ENCODE measurements around the gene IPCEF1. TPM values are rescaled to one million over a fixed set of nuclear protein-coding genes. Genes with fewer than 3 reads are reported as not detected.

IPCEF1 gene
- polyA plus RNA-seq, 2 donors, result 0.35 to 0.65 TPM

DNA sequence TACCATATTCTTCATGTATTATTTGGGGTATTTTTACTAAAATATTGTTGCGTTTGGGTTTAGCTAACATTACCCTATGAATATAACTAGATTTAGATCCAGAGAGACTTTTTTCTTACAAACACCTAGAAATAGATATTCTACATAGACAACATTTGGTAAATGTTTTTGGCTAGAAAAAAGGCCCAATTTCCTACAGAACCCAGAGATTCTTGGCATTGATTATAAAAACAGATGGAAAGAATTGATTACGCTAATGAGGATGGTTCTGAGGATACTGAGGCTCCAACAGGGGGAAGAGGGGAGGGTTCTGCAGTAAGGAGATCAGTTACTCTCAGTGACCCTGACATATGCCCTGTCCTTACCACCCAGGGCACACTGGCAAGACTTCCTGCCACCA is 123.2 kb downstream of the IPCEF1 start:
- WGBS, 2 donors, result 99% methylated on average over 2 of the region's 2 CpGs
- H3K9me3 ChIP-seq (ENCODE audit: control insufficient read depth in 2 of 2, insufficient read depth in 1 of 2, low read depth in 1 of 2, low read length in 1 of 2), result no peaks in the 10 kb centered on the region
- no peaks in the 10 kb centered on the region for H3K4me1 ChIP-seq (ENCODE audit: control insufficient read depth in 2 of 2, insufficient read depth in 2 of 2, low read length in 1 of 2)
- H3K4me3 ChIP-seq (ENCODE audit: low read depth in 1 of 2, low read length in 2 of 2), result no peak overlapping the region
- H3K27me3 ChIP-seq (ENCODE audit: control insufficient read depth in 1 of 2, insufficient read depth in 2 of 2, low read length in 2 of 2), result no peaks in the 10 kb centered on the region
- no peak overlapping the region for H3K27ac ChIP-seq (ENCODE audit: low read depth in 2 of 2, low read length in 1 of 2)
- H3K36me3 ChIP-seq (ENCODE audit: control insufficient read depth in 2 of 2, insufficient read depth in 2 of 2, low read length in 1 of 2), result no peaks in the 10 kb centered on the region

DNA sequence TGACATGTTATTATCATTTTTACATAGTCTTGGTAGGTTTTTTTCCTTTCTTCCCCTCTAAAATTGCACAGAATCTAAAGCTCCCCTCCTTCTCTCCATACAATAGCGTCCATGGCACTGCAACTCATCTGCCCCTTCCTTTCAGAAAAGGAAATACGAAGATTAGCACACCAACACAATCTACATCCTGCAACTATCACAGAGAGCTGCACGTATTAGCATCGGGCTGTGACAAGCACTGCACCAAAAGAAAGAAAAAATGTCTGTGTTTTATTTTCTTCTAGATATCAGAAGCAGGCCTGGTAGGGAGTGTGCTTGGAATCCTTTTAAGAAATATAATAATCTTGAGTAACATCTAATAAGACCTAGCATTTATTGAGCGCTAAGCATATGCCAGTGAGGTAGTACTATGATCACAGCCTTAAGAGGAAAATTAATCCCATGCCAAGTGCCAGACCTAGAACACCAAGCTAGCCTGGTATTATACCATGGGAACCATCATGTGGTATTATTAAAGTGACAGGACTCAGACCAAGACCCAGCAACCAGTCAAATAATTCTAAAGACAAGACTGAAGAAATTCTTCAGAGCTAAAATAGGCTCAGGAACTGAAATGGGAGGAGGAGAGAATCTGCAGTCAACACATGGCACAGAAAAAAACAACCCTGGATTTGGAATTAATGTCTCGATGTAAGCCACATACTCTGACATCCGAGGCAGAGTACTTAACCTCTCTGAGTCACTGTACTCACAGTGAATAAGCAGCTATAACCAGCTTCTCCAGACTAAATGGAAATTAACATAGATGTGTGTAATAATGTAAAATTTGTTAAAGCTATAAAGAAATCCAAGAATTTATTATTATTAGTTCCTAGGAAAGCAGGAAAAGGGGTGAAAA is 124.3 kb downstream of the IPCEF1 start:
- no peak overlapping the region for H3K4me3 ChIP-seq (ENCODE audit: low read depth in 1 of 2, low read length in 2 of 2)
- 63 to 65% methylated on average over 7 of the region's 7 CpGs for WGBS, 2 donors
- H3K4me1 ChIP-seq (ENCODE audit: control insufficient read depth in 2 of 2, insufficient read depth in 2 of 2, low read length in 1 of 2), result no peaks in the 10 kb centered on the region
- no peaks in the 10 kb centered on the region for H3K36me3 ChIP-seq (ENCODE audit: control insufficient read depth in 2 of 2, insufficient read depth in 2 of 2, low read length in 1 of 2)
- H3K27me3 ChIP-seq (ENCODE audit: control insufficient read depth in 1 of 2, insufficient read depth in 2 of 2, low read length in 2 of 2), result no peaks in the 10 kb centered on the region
- no peaks in the 10 kb centered on the region for H3K9me3 ChIP-seq (ENCODE audit: control insufficient read depth in 2 of 2, insufficient read depth in 1 of 2, low read depth in 1 of 2, low read length in 1 of 2)
- H3K27ac ChIP-seq (ENCODE audit: low read depth in 2 of 2, low read length in 1 of 2), result no peak overlapping the region

DNA sequence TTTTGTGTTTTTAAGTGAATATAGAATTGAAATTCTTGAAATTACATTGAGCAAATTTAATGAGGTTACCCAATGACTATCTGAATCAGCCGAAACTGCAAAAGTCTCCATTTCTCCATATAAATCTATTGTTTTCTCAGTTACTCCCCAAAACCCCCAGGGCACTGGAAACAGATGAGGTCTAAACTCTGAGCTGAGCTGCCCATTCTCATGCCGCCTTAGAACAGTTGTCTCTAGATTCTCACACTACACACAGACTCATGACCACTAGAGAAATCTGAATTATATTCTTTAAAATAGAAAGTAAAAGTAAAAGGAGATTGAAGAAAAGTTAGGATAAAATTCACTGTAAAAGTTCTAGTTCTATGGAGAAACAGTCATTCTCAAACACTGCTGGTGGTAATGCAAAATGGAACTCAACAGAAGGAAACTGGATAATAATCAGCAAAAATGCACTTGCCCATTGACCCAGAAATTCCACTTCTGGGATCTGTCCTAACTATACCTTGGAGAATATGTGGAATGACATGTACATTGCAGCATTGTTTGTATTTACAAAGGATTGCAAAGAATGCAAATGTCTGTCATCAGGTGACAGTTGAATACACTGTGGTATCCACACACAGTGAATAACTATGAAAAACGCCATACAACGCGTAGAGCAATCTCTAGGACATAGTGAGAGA is 125.5 kb downstream of the IPCEF1 start:
- H3K27me3 ChIP-seq (ENCODE audit: control insufficient read depth in 1 of 2, insufficient read depth in 2 of 2, low read length in 2 of 2), result no peaks in the 10 kb centered on the region
- no peaks in the 10 kb centered on the region for H3K9me3 ChIP-seq (ENCODE audit: control insufficient read depth in 2 of 2, insufficient read depth in 1 of 2, low read depth in 1 of 2, low read length in 1 of 2)
- no peaks in the 10 kb centered on the region for H3K4me1 ChIP-seq (ENCODE audit: control insufficient read depth in 2 of 2, insufficient read depth in 2 of 2, low read length in 1 of 2)
- no peak overlapping the region for H3K4me3 ChIP-seq (ENCODE audit: low read depth in 1 of 2, low read length in 2 of 2)
- no peak overlapping the region for H3K27ac ChIP-seq (ENCODE audit: low read depth in 2 of 2, low read length in 1 of 2)
- no peaks in the 10 kb centered on the region for H3K36me3 ChIP-seq (ENCODE audit: control insufficient read depth in 2 of 2, insufficient read depth in 2 of 2, low read length in 1 of 2)
- WGBS, 2 donors, result 85 to 89% methylated on average over 5 of the region's 5 CpGs

DNA sequence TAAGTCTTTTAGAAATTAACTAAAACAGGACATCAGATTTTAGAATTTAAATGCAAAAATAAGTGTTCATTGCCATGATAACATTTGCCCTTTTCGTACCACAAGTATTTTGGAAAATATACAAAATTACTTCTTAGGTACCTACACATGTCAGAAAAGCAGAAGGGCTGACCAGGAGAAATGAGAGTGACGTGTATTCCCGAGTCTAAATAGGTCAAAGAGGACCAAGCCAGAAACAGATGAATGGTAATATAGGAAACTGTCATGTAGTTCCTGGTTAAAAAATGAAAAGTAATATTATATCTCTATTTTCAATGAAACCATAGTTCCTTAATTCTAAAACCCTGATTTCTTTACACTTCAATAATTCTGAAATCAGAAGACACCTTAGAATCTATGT is 126.2 kb downstream of the IPCEF1 start:
- Histone ChIP-seq H3K36me3 (ENCODE audit: control insufficient read depth in 2 of 2, insufficient read depth in 2 of 2, low read length in 1 of 2) (no peaks in the 10 kb centered on the region), H3K27ac (ENCODE audit: low read depth in 2 of 2, low read length in 1 of 2) (no peak overlapping the region), H3K4me1 (ENCODE audit: control insufficient read depth in 2 of 2, insufficient read depth in 2 of 2, low read length in 1 of 2) (no peaks in the 10 kb centered on the region), H3K4me3 (ENCODE audit: low read depth in 1 of 2, low read length in 2 of 2) (no peak overlapping the region), H3K27me3 (ENCODE audit: control insufficient read depth in 1 of 2, insufficient read depth in 2 of 2, low read length in 2 of 2) (no peaks in the 10 kb centered on the region), H3K9me3 (ENCODE audit: control insufficient read depth in 2 of 2, insufficient read depth in 1 of 2, low read depth in 1 of 2, low read length in 1 of 2) (no peaks in the 10 kb centered on the region)
- WGBS, 2 donors, result 81 to 88% methylated on average over 3 of the region's 3 CpGs

DNA sequence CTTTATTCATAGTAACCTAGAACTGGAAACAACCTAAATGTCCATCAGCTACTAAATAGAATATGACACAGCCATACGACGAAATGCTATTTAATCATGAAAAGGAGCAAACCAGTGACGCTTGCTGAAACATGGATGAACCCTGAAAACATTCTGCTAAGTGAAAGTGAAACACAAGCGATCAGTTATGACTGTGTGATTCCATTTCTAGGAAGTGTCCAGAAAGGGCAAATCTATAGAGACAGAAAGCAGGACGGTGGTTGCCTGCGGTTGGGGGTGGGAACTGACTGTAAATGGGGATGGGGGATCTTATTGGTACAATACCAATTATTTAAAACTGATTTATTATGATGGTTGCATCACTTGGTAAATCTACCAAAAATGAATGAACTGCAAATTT is 126.8 kb downstream of the IPCEF1 start:
- Histone ChIP-seq H3K4me3 (ENCODE audit: low read depth in 1 of 2, low read length in 2 of 2) (no peak overlapping the region), H3K9me3 (ENCODE audit: control insufficient read depth in 2 of 2, insufficient read depth in 1 of 2, low read depth in 1 of 2, low read length in 1 of 2) (no peaks in the 10 kb centered on the region), H3K4me1 (ENCODE audit: control insufficient read depth in 2 of 2, insufficient read depth in 2 of 2, low read length in 1 of 2) (no peaks in the 10 kb centered on the region), H3K27me3 (ENCODE audit: control insufficient read depth in 1 of 2, insufficient read depth in 2 of 2, low read length in 2 of 2) (no peaks in the 10 kb centered on the region), H3K27ac (ENCODE audit: low read depth in 2 of 2, low read length in 1 of 2) (no peak overlapping the region), H3K36me3 (ENCODE audit: control insufficient read depth in 2 of 2, insufficient read depth in 2 of 2, low read length in 1 of 2) (no peaks in the 10 kb centered on the region)
- WGBS, 2 donors, result 75 to 76% methylated on average over 6 of the region's 6 CpGs

DNA sequence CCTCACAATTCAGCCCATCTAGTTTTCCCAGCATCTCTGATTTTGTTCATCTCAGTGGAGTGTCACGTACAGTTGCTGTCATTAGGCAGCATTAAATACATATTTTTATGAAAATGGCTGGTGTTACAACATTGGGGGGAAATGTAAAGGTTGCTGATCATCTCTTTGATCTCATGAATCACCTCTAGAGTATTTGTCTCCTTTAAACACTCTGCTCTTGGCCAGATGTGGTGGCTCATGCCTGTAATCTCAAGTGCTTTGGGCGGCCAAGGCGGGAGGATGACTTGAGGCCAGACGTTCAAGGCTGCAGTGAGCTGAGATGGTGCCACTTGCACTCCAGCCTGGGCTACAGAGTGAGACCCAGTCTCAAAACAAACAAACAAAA is 128.1 kb downstream of the IPCEF1 start:
- no peaks in the 10 kb centered on the region for H3K27me3 ChIP-seq (ENCODE audit: control insufficient read depth in 1 of 2, insufficient read depth in 2 of 2, low read length in 2 of 2)
- no peak overlapping the region for H3K4me3 ChIP-seq (ENCODE audit: low read depth in 1 of 2, low read length in 2 of 2)
- H3K9me3 ChIP-seq (ENCODE audit: control insufficient read depth in 2 of 2, insufficient read depth in 1 of 2, low read depth in 1 of 2, low read length in 1 of 2), result no peaks in the 10 kb centered on the region
- no peaks in the 10 kb centered on the region for H3K36me3 ChIP-seq (ENCODE audit: control insufficient read depth in 2 of 2, insufficient read depth in 2 of 2, low read length in 1 of 2)
- H3K27ac ChIP-seq (ENCODE audit: low read depth in 2 of 2, low read length in 1 of 2), result no peak overlapping the region
- 83 to 85% methylated on average over 4 of the region's 4 CpGs for WGBS, 2 donors
- no peaks in the 10 kb centered on the region for H3K4me1 ChIP-seq (ENCODE audit: control insufficient read depth in 2 of 2, insufficient read depth in 2 of 2, low read length in 1 of 2)

DNA sequence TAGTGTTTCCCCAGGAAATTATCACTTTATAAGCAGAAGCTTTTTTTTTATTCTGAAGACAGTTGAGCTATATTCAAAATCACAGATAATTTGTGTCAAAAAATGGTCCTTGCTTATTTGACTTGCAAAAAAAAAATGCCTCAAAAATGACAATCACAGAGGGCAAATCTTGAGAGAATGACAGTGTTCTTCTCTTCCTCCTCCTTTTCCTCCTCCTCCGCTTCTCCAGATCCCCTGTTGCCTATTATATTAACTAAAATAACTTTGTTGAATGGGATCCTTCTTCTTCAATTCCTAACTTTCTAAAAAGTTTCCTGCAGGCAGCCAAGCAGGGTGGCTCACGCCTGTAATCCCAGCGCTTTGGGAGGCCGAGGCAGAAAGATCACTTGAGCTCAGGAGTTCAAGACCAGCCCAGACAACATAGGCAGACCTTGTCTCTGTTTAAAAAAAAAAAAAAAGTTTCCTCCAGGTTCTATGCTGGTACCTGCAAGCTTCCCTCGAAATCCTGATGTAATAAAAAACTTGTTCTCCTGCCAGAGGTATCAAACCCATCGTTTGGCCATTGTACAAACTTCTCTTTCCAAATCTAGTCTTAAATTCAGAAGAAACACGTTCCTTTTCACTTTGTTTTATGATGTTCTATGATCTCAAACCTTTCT is 128.6 kb downstream of the IPCEF1 start:
- H3K4me1 ChIP-seq (ENCODE audit: control insufficient read depth in 2 of 2, insufficient read depth in 2 of 2, low read length in 1 of 2), result no peaks in the 10 kb centered on the region
- no peak overlapping the region for H3K27ac ChIP-seq (ENCODE audit: low read depth in 2 of 2, low read length in 1 of 2)
- no peaks in the 10 kb centered on the region for H3K36me3 ChIP-seq (ENCODE audit: control insufficient read depth in 2 of 2, insufficient read depth in 2 of 2, low read length in 1 of 2)
- H3K9me3 ChIP-seq (ENCODE audit: control insufficient read depth in 2 of 2, insufficient read depth in 1 of 2, low read depth in 1 of 2, low read length in 1 of 2), result no peaks in the 10 kb centered on the region
- 84 to 86% methylated on average over 7 of the region's 7 CpGs for WGBS, 2 donors
- H3K4me3 ChIP-seq (ENCODE audit: low read depth in 1 of 2, low read length in 2 of 2), result no peak overlapping the region
- no peaks in the 10 kb centered on the region for H3K27me3 ChIP-seq (ENCODE audit: control insufficient read depth in 1 of 2, insufficient read depth in 2 of 2, low read length in 2 of 2)

DNA sequence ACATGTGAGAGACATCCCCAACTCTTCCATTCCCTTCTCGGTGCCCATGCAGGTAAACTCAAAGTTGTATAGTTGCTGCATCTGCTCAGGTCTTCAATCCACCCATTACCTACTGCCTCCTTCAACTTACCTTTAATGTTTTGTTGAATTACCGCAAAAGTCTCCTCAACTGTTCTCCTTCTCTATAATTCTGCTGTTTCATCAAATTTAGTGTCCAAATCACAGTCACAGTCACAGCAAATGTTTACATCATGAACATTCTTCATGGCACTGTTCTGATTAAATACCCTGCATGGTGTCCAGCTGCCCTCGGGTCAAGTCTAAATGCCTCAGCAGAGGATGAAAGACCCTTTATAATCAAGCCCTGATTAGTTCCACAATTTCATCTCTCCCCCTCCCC is 130.1 kb downstream of the IPCEF1 start:
- Histone ChIP-seq H3K36me3 (ENCODE audit: control insufficient read depth in 2 of 2, insufficient read depth in 2 of 2, low read length in 1 of 2) (no peaks in the 10 kb centered on the region), H3K4me1 (ENCODE audit: control insufficient read depth in 2 of 2, insufficient read depth in 2 of 2, low read length in 1 of 2) (no peaks in the 10 kb centered on the region), H3K4me3 (ENCODE audit: low read depth in 1 of 2, low read length in 2 of 2) (no peak overlapping the region), H3K27me3 (ENCODE audit: control insufficient read depth in 1 of 2, insufficient read depth in 2 of 2, low read length in 2 of 2) (no peaks in the 10 kb centered on the region), H3K27ac (ENCODE audit: low read depth in 2 of 2, low read length in 1 of 2) (no peak overlapping the region), H3K9me3 (ENCODE audit: control insufficient read depth in 2 of 2, insufficient read depth in 1 of 2, low read depth in 1 of 2, low read length in 1 of 2) (no peaks in the 10 kb centered on the region)
- 88 to 93% methylated on average over 3 of the region's 3 CpGs for WGBS, 2 donors

DNA sequence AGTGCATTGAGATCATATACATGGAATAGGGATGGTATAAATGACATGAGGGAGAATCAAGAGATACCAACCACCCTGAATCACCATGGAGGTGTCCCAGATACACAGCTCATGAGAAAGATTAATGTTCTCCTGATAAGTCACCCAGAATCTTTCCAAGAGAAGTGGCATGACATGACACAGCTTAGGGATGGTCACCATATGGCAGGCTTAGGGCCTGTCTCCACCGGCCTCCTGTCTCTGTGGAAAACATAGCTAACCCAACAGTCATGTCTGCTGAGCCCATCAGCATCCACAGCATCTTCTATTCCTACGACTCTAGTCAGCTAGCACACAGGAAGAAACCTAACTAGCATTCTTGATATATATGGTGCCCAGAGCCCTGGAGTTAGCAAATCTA is 133.3 kb downstream of the IPCEF1 start:
- WGBS, 2 donors, result 86 to 100% methylated on average over 2 of the region's 2 CpGs
- Histone ChIP-seq H3K36me3 (ENCODE audit: control insufficient read depth in 2 of 2, insufficient read depth in 2 of 2, low read length in 1 of 2) (peaks cover 0 to 2% of the 10 kb centered on the region in 2 donors), H3K9me3 (ENCODE audit: control insufficient read depth in 2 of 2, insufficient read depth in 1 of 2, low read depth in 1 of 2, low read length in 1 of 2) (no peaks in the 10 kb centered on the region), H3K4me3 (ENCODE audit: low read depth in 1 of 2, low read length in 2 of 2) (no peak overlapping the region), H3K27me3 (ENCODE audit: control insufficient read depth in 1 of 2, insufficient read depth in 2 of 2, low read length in 2 of 2) (no peaks in the 10 kb centered on the region), H3K4me1 (ENCODE audit: control insufficient read depth in 2 of 2, insufficient read depth in 2 of 2, low read length in 1 of 2) (no peaks in the 10 kb centered on the region), H3K27ac (ENCODE audit: low read depth in 2 of 2, low read length in 1 of 2) (no peak overlapping the region)

Data from esophagus (tissue), 2 donors.